Fibroblast of lung (primary cell): ENCODE data around the gene SLC30A2. TPM values are rescaled to one million over a fixed set of nuclear protein-coding genes. Genes with fewer than 3 reads are reported as not detected.

Experiments
- DNase-seq, 2 donors: peaks; one replicate each; pipeline versions ENCODE4 v3.0.0 to v3.0.0-alpha.2; 2010; ENCODE audit warnings: low read depth in 2 of 2
- H2AFZ ChIP-seq: 2 replicates; pipeline ENCODE4 v1.5.1; 2012; ENCODE audit warnings: low read length, control low read depth, inconsistent platforms
- H3K27ac ChIP-seq: 2 replicates; pipeline ENCODE4 v1.5.1; 2011; ENCODE audit warnings: low read length, control low read depth; ENCODE audit not compliant: insufficient read depth
- H3K27me3 ChIP-seq: 2 replicates; pipeline ENCODE4 v1.5.1; 2011; ENCODE audit warnings: mild to moderate bottlenecking, low read length; ENCODE audit not compliant: control insufficient read depth, insufficient read depth
- H3K36me3 ChIP-seq: 2 replicates; pipeline ENCODE4 v1.5.1; 2011; ENCODE audit warnings: low read length; ENCODE audit not compliant: control insufficient read depth, insufficient read depth
- H3K4me1 ChIP-seq: 2 replicates; pipeline ENCODE4 v1.5.1; 2011; ENCODE audit warnings: low read length; ENCODE audit not compliant: control insufficient read depth, insufficient read depth; ENCODE audit errors: extremely low read depth
- H3K4me2 ChIP-seq: 2 replicates; pipeline ENCODE4 v1.5.1; 2011; ENCODE audit warnings: low read length, control low read depth; ENCODE audit not compliant: insufficient read depth; ENCODE audit errors: extremely low read depth
- H3K4me3 ChIP-seq, 4 experiments: fragments of 200-600 bp in 1 of 4; sonication (generic) in 1 of 4; replicated peaks in 1 of 4; 2 replicates each; pipeline ENCODE4 v1.5.1; 2011 to 2016; ENCODE audit warnings: low read length in 4 of 4, low read depth in 3 of 4, mild to moderate bottlenecking in 3 of 4, control low read depth in 2 of 4, inconsistent platforms in 1 of 4, mixed read lengths in 1 of 4; ENCODE audit not compliant: insufficient read depth in 1 of 4; ENCODE audit errors: control extremely low read depth in 1 of 4
- H3K79me2 ChIP-seq: 2 replicates; pipeline ENCODE4 v1.5.1; 2012; ENCODE audit warnings: mild to moderate bottlenecking, low read length, inconsistent platforms; ENCODE audit not compliant: control insufficient read depth, insufficient read depth
- H3K9ac ChIP-seq: 2 replicates; pipeline ENCODE4 v1.5.1; 2011; ENCODE audit warnings: mild to moderate bottlenecking, low read length, control low read depth; ENCODE audit not compliant: insufficient read depth
- H3K9me3 ChIP-seq: 2 replicates; pipeline ENCODE4 v1.5.1; 2012; ENCODE audit warnings: low read depth, low read length; ENCODE audit not compliant: control insufficient read depth, insufficient read depth
- H4K20me1 ChIP-seq: 2 replicates; pipeline ENCODE4 v1.5.1; 2011; ENCODE audit warnings: low read length; ENCODE audit not compliant: control insufficient read depth, insufficient read depth; ENCODE audit errors: extremely low read depth
- CTCF ChIP-seq, 2 donors: IDR thresholded peaks in 1 of 2; conservative IDR thresholded peaks in 1 of 2; 1 replicate in 1 of 2; 2 replicates in 1 of 2; pipeline ENCODE4 v1.5.1; 2011 to 2012; ENCODE audit warnings: low read length in 2 of 2, control low read depth in 1 of 2, inconsistent platforms in 1 of 2, low read depth in 1 of 2, mild to moderate bottlenecking in 1 of 2
- EZH2 ChIP-seq: IDR thresholded peaks from 2 replicates; pipeline ENCODE4 v1.5.1; 2012; ENCODE audit warnings: low read length, control low read depth, mild to moderate bottlenecking; ENCODE audit errors: missing control alignments
- polyA plus RNA-seq, 2 donors: library from polyadenylated mRNA; depleted of rRNA in 1 of 2; stranded (reverse) in 1 of 2; unstranded in 1 of 2; fragments of >200 nt; gene quantifications; 2 replicates each; pipeline ENCODE4 v1.2.1, GENCODE V29; 2011 to 2012; ENCODE audit warnings: missing spikeins in 1 of 2
- total RNA-seq: library from RNA; depleted of rRNA; stranded (reverse); fragments of >200 nt; gene quantifications from 2 replicates; pipeline ENCODE4 v1.2.1, GENCODE V29; 2014

SLC30A2 gene
- total and polyA plus RNA-seq, 2 donors (not counting 1 experiment from before 2014, with no cell fraction given): not detected

- Histone ChIP-seq H3K4me2 (no peak overlapping the region), H4K20me1 (no peaks in the 10 kb centered on the region), H3K27me3 (peaks cover 53% of the 10 kb centered on the region), H3K36me3 (no peaks in the 10 kb centered on the region), H3K9ac (no peak overlapping the region), H3K79me2 (no peaks in the 10 kb centered on the region), H3K27ac (no peak overlapping the region), H3K4me3 (no peak overlapping the region), H3K4me1 (no peaks in the 10 kb centered on the region), H2AFZ (no peak overlapping the region), H3K9me3 (no peaks in the 10 kb centered on the region)
- no peak for DNase-seq
- TF ChIP-seq CTCF (conservative IDR thresholded peaks at IDR 0.05 in 1 of 2, IDR thresholded peaks at IDR 0.05 in 1 of 2; ENCODE audit: low read depth in 1 of 2, low read length in 2 of 2) (no peak), EZH2 (no peak)
Measured at GRCh38 chr1:26050248-26050640, 4.3 kb upstream of the SLC30A2 start.

- Histone ChIP-seq H3K9me3 (no peaks in the 10 kb centered on the region), H3K4me2 (no peak overlapping the region), H3K36me3 (no peaks in the 10 kb centered on the region), H3K79me2 (no peaks in the 10 kb centered on the region), H4K20me1 (no peaks in the 10 kb centered on the region), H3K27ac (no peak overlapping the region), H3K4me1 (no peaks in the 10 kb centered on the region), H2AFZ (no peak overlapping the region), H3K9ac (no peak overlapping the region), H3K27me3 (peaks cover 54% of the 10 kb centered on the region), H3K4me3 (no peak overlapping the region)
- TF ChIP-seq EZH2 (no peak), CTCF (conservative IDR thresholded peaks at IDR 0.05 in 1 of 2, IDR thresholded peaks at IDR 0.05 in 1 of 2; ENCODE audit: low read depth in 1 of 2, low read length in 2 of 2) (no peak)
- peak in 1 of 2 donors; percentile 6 for DNase-seq
Measured at GRCh38 chr1:26049531-26050247, 3.8 kb upstream of the SLC30A2 start.

DNA sequence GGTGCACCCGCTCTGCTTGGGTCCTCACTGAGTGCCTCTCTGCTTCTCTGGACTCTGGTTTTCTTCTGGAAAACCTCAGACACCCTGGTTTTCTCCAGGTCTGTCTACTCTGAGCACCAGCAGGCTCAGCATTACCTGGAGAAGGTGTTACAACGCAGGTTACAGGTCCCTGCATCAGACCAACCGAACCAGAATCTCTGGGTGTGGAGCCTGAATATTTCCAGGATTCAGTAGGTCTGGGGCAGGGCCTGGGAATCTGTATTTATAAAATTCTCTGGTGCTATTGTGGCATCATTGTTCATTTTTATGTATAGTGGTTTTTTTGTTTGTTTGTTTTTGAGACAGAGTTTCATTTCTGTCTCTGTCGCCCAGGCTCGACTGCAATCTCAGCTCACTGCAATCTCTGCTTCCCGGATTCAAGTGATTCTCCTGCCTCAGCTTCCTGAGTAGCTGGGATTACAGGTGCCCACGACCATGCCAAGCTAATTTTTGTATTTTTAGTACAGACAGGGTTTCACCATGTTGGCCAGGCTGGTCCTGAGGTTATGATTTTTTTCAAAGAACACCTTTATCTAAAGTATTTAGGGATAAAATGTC is 1.5 kb upstream of the SLC30A2 start:
- TF ChIP-seq EZH2: no peak
- TF ChIP-seq CTCF (conservative IDR thresholded peaks at IDR 0.05 in 1 of 2, IDR thresholded peaks at IDR 0.05 in 1 of 2; ENCODE audit: low read depth in 1 of 2, low read length in 2 of 2): no peak
- Histone ChIP-seq H3K4me3 (no peak overlapping the region), H3K79me2 (no peaks in the 10 kb centered on the region), H3K4me1 (no peaks in the 10 kb centered on the region), H3K36me3 (no peaks in the 10 kb centered on the region), H3K4me2 (no peak overlapping the region), H3K27ac (no peak overlapping the region), H3K9me3 (no peaks in the 10 kb centered on the region), H4K20me1 (no peaks in the 10 kb centered on the region), H3K9ac (no peak overlapping the region), H3K27me3 (peaks cover 57% of the 10 kb centered on the region), H2AFZ (no peak overlapping the region)
- no peak for DNase-seq
